SH-SY5Y (cell line): ENCODE results near the gene GPR31.

Source experiments
- GATA2 ChIP-seq: IDR thresholded peaks from 2 replicates; pipeline ENCODE4 v1.6.1; 2011; ENCODE audit warnings: mild to moderate bottlenecking, low read depth, low read length
- GATA3 ChIP-seq: IDR thresholded peaks from 2 replicates; pipeline ENCODE4 v1.6.1; 2011; ENCODE audit warnings: low read depth, mild to moderate bottlenecking, low read length, moderate library complexity

DNA sequence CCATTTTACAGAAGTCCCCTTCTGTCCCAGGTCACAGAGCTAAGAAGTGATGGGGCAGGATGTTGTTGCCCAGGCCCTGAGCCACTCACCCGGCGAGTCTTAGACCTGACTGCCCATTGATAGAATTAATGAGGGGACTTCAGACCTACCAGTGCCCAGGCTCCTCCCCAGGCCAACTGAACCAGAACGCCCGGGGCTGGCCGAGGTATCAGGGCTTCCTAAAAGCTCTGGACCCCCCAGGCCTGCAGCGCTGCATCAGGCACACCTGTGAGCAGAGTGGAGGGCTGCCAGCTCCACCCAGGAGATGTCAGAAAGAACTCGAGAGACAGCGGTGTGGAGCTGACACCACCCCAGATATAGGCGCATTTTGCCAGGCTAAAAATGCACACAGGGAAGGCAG is 3.5 kb downstream of the GPR31 start:
- no peak for TF ChIP-seq GATA2
- no peak for TF ChIP-seq GATA3
